Esophagus (tissue), 2 donors: ENCODE data around the gene TENM4. TPM values are rescaled to one million over a fixed set of nuclear protein-coding genes. Genes with fewer than 3 reads are reported as not detected.

Source experiments
- H3K27ac ChIP-seq, 2 donors: one replicate each; pipeline ENCODE4 v1.5.1; 2013; ENCODE audit warnings: low read depth in 2 of 2, mild to moderate bottlenecking in 2 of 2, inconsistent platforms in 1 of 2, low read length in 1 of 2, moderate library complexity in 1 of 2
- H3K27me3 ChIP-seq, 2 donors: one replicate each; pipeline ENCODE4 v1.6.1; 2013; ENCODE audit warnings: low read length in 2 of 2, control low read depth in 1 of 2, mild to moderate bottlenecking in 1 of 2; ENCODE audit not compliant: insufficient read depth in 2 of 2, control insufficient read depth in 1 of 2
- H3K36me3 ChIP-seq, 2 donors: one replicate each; pipeline ENCODE4 v1.6.1; 2013; ENCODE audit warnings: low read length in 1 of 2; ENCODE audit not compliant: control insufficient read depth in 2 of 2, insufficient read depth in 2 of 2
- H3K4me1 ChIP-seq, 2 donors: one replicate each; pipeline ENCODE4 v1.6.1; 2013; ENCODE audit warnings: low read length in 1 of 2; ENCODE audit not compliant: control insufficient read depth in 2 of 2, insufficient read depth in 2 of 2
- H3K4me3 ChIP-seq, 2 donors: one replicate each; pipeline ENCODE4 v1.5.1; 2013; ENCODE audit warnings: low read length in 2 of 2, mild to moderate bottlenecking in 2 of 2, low read depth in 1 of 2, moderate library complexity in 1 of 2
- H3K9me3 ChIP-seq, 2 donors: one replicate each; pipeline ENCODE4 v1.6.1; 2013; ENCODE audit warnings: mild to moderate bottlenecking in 2 of 2, low read depth in 1 of 2, low read length in 1 of 2, moderate library complexity in 1 of 2; ENCODE audit not compliant: control insufficient read depth in 2 of 2, insufficient read depth in 1 of 2
- WGBS, 2 donors: extraction: QIAGEN DNeasy Blood & Tissue Kit; methylation state at CpG; one replicate each; pipeline ENCODE4 v1.1.7; 2013; 5-methylcytosine and 5-hydroxymethylcytosine counted together
- polyA plus RNA-seq, 2 donors: library from polyadenylated mRNA; stranded (reverse); fragments of 200-250 nt; gene quantifications; one replicate each; pipeline ENCODE4 v1.2.3, GENCODE V29; 2013
- donor health status: healthy with polysubstance abuse.
- donor health status: Bipolar disorder and iron deficiency.

The TENM4 gene
- polyA plus RNA-seq, 2 donors, result 1.3 to 4.1 TPM

- Histone ChIP-seq H3K4me3 (no peak overlapping the region), H3K4me1 (peaks cover 7 to 8% of the 10 kb centered on the region in 2 donors), H3K27me3 (no peaks in the 10 kb centered on the region), H3K27ac (no peak overlapping the region), H3K9me3 (no peaks in the 10 kb centered on the region), H3K36me3 (peaks cover 0 to 1% of the 10 kb centered on the region in 2 donors)
- 49 to 53% methylated on average over 2 of the region's 2 CpGs for WGBS, 2 donors
These were observed 643.9 kb downstream of the TENM4 start for GRCh38 chr11:78796956-78797355.

GRCh38 chr11:78795621-78796261 is 645.1 kb downstream of the TENM4 start:
- no peak overlapping the region for H3K27ac ChIP-seq
- H3K27me3 ChIP-seq, result no peaks in the 10 kb centered on the region
- WGBS, 2 donors, result 44 to 51% methylated on average over 6 of the region's 6 CpGs

GRCh38 chr11:78791964-78792363 is 648.9 kb downstream of the TENM4 start:
- no peak overlapping the region for H3K4me3 ChIP-seq
- H3K27ac ChIP-seq, result no peak overlapping the region
- no peaks in the 10 kb centered on the region for H3K27me3 ChIP-seq
- no peaks in the 10 kb centered on the region for H3K9me3 ChIP-seq
- H3K36me3 ChIP-seq, result peaks cover 0 to 1% of the 10 kb centered on the region in 2 donors
- H3K4me1 ChIP-seq, result no peaks in the 10 kb centered on the region

More at GRCh38 chr11:78795621-78796261, 645.1 kb downstream of the TENM4 start:
- Histone ChIP-seq H3K9me3 (no peaks in the 10 kb centered on the region), H3K4me3 (no peak overlapping the region), H3K36me3 (peaks cover 0 to 1% of the 10 kb centered on the region in 2 donors), H3K4me1 (peaks cover 0 to 2% of the 10 kb centered on the region in 2 donors)

- H3K36me3 ChIP-seq, result peaks cover 0 to 1% of the 10 kb centered on the region in 2 donors
- H3K27ac ChIP-seq, result no peak overlapping the region
- H3K27me3 ChIP-seq, result no peaks in the 10 kb centered on the region
- H3K4me1 ChIP-seq, result no peaks in the 10 kb centered on the region
- peaks cover 0 to 2% of the 10 kb centered on the region in 2 donors for H3K9me3 ChIP-seq
- 79 to 83% methylated on average over 1 of the region's 1 CpG for WGBS, 2 donors
- H3K4me3 ChIP-seq, result no peak overlapping the region
These were observed 649.6 kb downstream of the TENM4 start for GRCh38 chr11:78791254-78791653.

- no peaks in the 10 kb centered on the region for H3K27me3 ChIP-seq
- no peak overlapping the region for H3K27ac ChIP-seq
- H3K9me3 ChIP-seq, result peaks cover 0 to 2% of the 10 kb centered on the region in 2 donors
- H3K4me1 ChIP-seq, result no peaks in the 10 kb centered on the region
- H3K36me3 ChIP-seq, result peaks cover 0 to 1% of the 10 kb centered on the region in 2 donors
- H3K4me3 ChIP-seq, result no peak overlapping the region
These were observed 650.0 kb downstream of the TENM4 start for GRCh38 chr11:78790784-78791183.

- Histone ChIP-seq H3K27me3 (no peaks in the 10 kb centered on the region), H3K36me3 (peaks cover 0 to 1% of the 10 kb centered on the region in 2 donors), H3K27ac (no peak overlapping the region), H3K4me3 (no peak overlapping the region), H3K4me1 (no peaks in the 10 kb centered on the region), H3K9me3 (peaks cover 0 to 2% of the 10 kb centered on the region in 2 donors)
- WGBS, 2 donors, result 83 to 92% methylated on average over 1 of the region's 1 CpG
These were observed 651.5 kb downstream of the TENM4 start for GRCh38 chr11:78789375-78789774.

- H3K36me3 ChIP-seq, result peaks cover 0 to 1% of the 10 kb centered on the region in 2 donors
- no peaks in the 10 kb centered on the region for H3K27me3 ChIP-seq
- WGBS, 2 donors, result 78 to 82% methylated on average over 1 of the region's 1 CpG
- no peak overlapping the region for H3K4me3 ChIP-seq
- no peaks in the 10 kb centered on the region for H3K4me1 ChIP-seq
- H3K9me3 ChIP-seq, result peaks cover 0 to 2% of the 10 kb centered on the region in 2 donors
- no peak overlapping the region for H3K27ac ChIP-seq
These were observed 652.3 kb downstream of the TENM4 start for GRCh38 chr11:78788533-78788932.

- no peaks in the 10 kb centered on the region for H3K27me3 ChIP-seq
- peaks cover 0 to 2% of the 10 kb centered on the region in 2 donors for H3K9me3 ChIP-seq
- no peaks in the 10 kb centered on the region for H3K4me1 ChIP-seq
- peaks cover 0 to 1% of the 10 kb centered on the region in 2 donors for H3K36me3 ChIP-seq
- no peak overlapping the region for H3K27ac ChIP-seq
- H3K4me3 ChIP-seq, result no peak overlapping the region
- 54 to 58% methylated on average over 3 of the region's 3 CpGs for WGBS, 2 donors
These were observed 653.1 kb downstream of the TENM4 start for GRCh38 chr11:78787696-78788095.

- H3K27ac ChIP-seq, result no peak overlapping the region
- peaks cover 0 to 2% of the 10 kb centered on the region in 2 donors for H3K9me3 ChIP-seq
- 97% methylated on average over 17 to 20 of the region's 20 CpGs for WGBS, 2 donors
- no peaks in the 10 kb centered on the region for H3K36me3 ChIP-seq
- no peaks in the 10 kb centered on the region for H3K4me1 ChIP-seq
- H3K4me3 ChIP-seq, result no peak overlapping the region
- H3K27me3 ChIP-seq, result no peaks in the 10 kb centered on the region
These were observed 654.1 kb downstream of the TENM4 start for GRCh38 chr11:78786746-78787145.

GRCh38 chr11:78786086-78786485 is 654.7 kb downstream of the TENM4 start:
- WGBS, 2 donors, result 67 to 72% methylated on average over 5 of the region's 5 CpGs

More at GRCh38 chr11:78786086-78786485, 654.7 kb downstream of the TENM4 start:
- Histone ChIP-seq H3K27me3 (no peaks in the 10 kb centered on the region), H3K36me3 (no peaks in the 10 kb centered on the region), H3K4me3 (no peak overlapping the region), H3K9me3 (peaks cover 0 to 2% of the 10 kb centered on the region in 2 donors), H3K4me1 (no peaks in the 10 kb centered on the region), H3K27ac (no peak overlapping the region)
